ENCODE results near the gene CEP76.

DNA sequence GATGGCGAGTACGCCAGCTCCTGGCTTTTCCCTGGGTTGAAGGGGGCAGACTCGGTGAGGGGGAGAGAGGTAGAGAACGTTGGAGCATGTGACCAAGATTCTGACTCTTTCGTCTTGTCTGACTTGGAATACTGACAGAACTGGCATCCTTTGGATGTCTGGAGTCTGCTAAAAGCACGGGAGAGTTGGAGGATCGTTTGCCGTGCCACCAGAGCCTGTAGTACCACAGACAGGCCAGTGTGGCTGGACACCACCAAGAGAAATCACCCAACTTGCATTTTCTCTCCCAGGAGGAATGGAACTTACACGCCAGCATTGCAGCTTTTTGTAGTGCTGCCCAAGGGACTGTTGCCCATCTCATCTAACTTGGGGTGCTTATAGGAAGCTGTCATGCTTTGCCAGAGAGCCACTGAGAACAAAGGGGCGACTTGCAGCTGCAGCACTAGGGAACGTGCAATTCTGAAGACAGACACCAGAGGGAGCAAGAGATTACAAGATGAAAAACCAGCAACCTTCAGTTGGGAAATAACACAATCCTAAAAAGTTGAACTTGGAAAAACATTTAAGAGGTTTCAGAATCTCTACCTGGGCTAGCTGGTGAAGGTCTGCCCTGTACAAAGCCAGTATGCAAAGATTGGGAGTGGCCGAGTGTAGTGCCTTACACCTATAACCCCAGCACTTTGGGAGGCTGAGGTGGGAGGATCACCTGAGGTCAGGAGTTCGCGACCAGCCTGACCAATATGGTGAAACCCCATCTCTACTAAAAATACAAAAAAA, 24.4 kb upstream of the CEP76 start:
- TF ChIP-seq, protein P1, sequence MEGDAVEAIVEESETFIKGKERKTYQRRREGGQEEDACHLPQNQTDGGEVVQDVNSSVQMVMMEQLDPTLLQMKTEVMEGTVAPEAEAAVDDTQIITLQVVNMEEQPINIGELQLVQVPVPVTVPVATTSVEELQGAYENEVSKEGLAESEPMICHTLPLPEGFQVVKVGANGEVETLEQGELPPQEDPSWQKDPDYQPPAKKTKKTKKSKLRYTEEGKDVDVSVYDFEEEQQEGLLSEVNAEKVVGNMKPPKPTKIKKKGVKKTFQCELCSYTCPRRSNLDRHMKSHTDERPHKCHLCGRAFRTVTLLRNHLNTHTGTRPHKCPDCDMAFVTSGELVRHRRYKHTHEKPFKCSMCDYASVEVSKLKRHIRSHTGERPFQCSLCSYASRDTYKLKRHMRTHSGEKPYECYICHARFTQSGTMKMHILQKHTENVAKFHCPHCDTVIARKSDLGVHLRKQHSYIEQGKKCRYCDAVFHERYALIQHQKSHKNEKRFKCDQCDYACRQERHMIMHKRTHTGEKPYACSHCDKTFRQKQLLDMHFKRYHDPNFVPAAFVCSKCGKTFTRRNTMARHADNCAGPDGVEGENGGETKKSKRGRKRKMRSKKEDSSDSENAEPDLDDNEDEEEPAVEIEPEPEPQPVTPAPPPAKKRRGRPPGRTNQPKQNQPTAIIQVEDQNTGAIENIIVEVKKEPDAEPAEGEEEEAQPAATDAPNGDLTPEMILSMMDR (IDR thresholded peaks at IDR 0.05; ENCODE audit: low read length), result peak; percentile 88
- TF ChIP-seq EZH2phosphoT487 (IDR thresholded peaks at IDR 0.05; ENCODE audit: low read length), result no peak

All from MM.1S (cell line).